Measurements from ENCODE around the gene FKBP5.
"Not testable (repeated sequence)": the region's sequence is repeated elsewhere in the genome, so short reads cannot be mapped to it uniquely, and the experiment has no call there.

Gene FKBP5

DNA sequence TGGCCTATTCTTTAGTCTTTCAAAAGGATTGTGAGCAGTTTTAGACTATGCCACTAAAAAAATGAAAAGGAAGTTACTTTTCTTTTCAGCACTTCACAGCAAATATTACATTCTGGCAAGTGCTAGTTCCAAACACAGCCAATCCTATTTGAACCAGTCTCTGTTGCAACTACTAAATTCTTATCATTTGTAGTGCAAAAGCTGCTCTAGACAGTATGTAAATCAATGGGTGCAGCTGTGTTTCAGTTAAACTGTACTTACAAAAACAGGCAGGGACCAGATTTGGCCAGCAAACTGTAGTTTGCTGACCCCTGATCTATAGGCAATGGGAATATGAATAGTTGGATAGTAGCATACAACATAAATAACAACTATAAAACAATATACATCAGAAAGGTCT, 107.9 kb downstream of the FKBP5 start:
- TF ChIP-seq, protein P1, sequence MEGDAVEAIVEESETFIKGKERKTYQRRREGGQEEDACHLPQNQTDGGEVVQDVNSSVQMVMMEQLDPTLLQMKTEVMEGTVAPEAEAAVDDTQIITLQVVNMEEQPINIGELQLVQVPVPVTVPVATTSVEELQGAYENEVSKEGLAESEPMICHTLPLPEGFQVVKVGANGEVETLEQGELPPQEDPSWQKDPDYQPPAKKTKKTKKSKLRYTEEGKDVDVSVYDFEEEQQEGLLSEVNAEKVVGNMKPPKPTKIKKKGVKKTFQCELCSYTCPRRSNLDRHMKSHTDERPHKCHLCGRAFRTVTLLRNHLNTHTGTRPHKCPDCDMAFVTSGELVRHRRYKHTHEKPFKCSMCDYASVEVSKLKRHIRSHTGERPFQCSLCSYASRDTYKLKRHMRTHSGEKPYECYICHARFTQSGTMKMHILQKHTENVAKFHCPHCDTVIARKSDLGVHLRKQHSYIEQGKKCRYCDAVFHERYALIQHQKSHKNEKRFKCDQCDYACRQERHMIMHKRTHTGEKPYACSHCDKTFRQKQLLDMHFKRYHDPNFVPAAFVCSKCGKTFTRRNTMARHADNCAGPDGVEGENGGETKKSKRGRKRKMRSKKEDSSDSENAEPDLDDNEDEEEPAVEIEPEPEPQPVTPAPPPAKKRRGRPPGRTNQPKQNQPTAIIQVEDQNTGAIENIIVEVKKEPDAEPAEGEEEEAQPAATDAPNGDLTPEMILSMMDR (IDR thresholded peaks at IDR 0.05; ENCODE audit: low read depth, low read length), result no peak
- no peak overlapping the region for H3K4me3 ChIP-seq (ENCODE audit: low read depth, low read length)

DNA sequence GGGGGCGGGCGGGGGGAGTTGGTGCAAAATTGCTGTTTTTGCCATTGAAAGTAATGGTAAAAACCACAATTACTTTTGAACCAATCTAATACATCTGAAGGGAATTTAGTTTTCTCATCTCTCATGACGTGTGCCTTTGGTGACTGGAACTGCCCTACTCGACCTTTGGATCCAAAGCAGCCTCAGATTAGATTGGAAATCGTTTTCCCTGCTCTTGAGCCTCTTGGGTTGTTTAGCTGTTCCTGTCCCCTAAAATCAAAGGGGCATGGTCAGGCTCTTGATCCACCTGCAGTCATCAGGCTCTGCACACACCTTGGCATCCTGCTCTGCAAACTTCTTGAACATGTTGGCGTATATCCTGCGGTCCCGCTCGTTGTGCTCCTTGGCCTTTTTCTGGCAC, 112.0 kb downstream of the FKBP5 start:
- TF ChIP-seq, protein P1 (IDR thresholded peaks at IDR 0.05; ENCODE audit: low read depth, low read length), result no peak
- H3K4me3 ChIP-seq (ENCODE audit: low read depth, low read length), result no peak overlapping the region

DNA sequence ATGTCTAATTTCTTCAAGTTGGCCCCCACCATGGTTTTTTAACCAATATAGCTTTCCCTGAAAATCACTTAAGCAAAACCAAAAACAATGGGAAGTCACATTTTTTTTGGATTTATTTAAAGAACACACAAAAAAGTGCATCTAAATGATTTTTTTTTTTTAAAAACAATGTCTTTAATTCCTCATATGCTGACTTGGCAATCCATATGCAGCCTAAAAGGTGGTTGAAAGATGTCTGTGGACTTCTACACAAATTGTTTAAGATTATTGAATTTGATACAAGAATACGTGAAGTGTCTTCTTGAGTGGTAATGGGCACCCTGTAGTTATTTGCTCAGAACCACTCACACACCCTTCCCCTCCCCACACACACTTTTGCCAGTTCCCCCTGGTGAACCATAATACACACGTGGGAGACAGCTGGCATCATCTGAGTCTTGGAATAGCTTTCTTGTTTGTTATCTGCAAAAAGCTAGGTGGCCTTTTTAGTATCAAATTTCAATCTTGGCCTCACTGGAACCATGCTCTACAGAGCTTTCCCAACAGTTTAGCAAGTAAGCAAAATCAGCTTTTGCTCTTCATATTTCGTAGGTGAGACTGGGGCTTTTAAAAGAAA, 115.1 kb downstream of the FKBP5 start:
- TF ChIP-seq, protein P1 (IDR thresholded peaks at IDR 0.05; ENCODE audit: low read depth, low read length), result no peak
- no peak overlapping the region for H3K4me3 ChIP-seq (ENCODE audit: low read depth, low read length)

DNA sequence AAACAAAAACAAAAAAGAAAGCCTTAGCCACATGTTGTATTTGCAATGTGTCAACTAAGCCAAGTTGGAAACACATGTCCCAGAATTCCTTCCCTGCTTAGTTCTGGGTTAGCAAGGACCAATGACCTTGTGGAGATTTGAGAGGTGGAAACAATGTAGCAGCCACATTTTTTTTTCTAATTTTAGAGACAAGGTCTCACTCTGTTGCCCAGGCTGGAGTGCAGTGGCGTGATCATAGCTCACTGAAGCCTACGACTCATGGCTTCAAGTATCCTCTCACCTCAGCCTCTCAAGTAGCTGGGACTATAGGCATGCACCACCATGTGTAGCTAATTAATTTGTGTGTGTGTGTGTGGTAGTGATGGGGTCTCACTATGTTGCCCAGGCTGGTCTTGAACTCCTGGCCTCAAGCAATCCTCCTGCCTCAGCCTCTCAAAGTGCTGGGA, 117.8 kb downstream of the FKBP5 start:
- H3K4me3 ChIP-seq (ENCODE audit: low read depth, low read length), result not testable (repeated sequence)

DNA sequence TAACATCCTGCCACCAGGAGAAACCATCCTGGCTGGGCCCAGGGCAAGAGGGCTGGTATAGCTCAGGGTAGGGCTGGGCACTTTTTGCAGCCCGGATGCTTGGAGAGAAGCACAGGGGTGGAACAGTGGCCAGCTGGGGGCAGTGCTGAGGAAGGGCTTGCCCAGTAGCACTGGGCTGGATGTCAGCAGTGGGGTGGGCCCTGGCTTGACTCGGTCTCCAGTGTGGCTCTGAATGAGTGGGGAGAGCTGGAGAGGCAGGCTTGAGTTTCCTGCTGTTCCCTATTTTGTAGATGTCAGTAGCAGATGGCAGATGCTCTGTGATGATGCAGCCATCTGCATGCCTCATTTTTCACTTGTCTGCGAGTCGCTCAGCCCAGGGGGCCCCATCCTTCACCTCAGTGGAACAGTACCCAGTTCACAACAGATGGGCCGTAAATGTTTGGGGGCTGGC, 119.7 kb downstream of the FKBP5 start:
- TF ChIP-seq, protein P1 (IDR thresholded peaks at IDR 0.05; ENCODE audit: low read depth, low read length), result 0 out of 2 replicates have a peak, but pooled peaks have one; percentile 9
- H3K4me3 ChIP-seq (ENCODE audit: low read depth, low read length), result no peak overlapping the region

DNA sequence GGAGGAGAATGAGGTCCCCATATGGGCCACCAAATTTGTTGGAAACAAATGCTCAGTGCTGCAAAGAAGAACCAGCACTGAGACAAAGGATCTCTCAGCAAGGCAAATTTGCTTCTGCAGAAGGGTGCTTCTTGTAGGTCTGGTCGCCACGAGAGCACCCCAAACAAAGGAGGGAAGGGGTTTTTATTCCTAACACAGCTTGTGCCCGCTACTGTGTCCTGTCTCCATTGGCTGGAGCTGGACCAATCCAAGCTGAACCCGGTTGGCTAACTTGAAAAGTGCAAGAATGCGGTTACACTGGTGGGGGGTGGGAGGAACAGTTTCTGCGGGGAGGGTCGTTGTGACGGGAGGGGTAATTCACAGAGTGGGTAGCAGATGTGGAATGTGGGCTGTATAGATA, 121.9 kb downstream of the FKBP5 start:
- TF ChIP-seq, protein P1 (IDR thresholded peaks at IDR 0.05; ENCODE audit: low read depth, low read length), result no peak
- no peak overlapping the region for H3K4me3 ChIP-seq (ENCODE audit: low read depth, low read length)

DNA sequence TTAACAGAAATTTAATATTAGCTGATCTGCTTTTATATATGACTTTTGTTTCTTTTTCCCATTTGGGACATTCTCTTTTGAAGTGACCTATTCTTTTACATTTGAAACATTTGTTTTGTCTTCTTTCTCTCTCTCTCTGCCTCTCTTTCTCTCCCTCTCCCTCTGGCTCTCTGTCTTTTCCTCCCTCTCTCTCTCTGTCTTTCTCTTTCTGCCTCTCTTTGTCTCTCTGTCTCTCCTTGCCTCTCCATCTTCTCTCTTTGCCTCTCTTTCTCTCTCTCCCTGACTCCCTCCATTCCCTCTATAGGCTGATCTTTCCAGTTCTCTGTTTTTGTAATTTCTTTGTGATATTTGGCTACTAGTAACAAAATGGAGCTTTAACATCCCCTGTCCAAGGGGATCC, 124.0 kb downstream of the FKBP5 start:
- no peak overlapping the region for H3K4me3 ChIP-seq (ENCODE audit: low read depth, low read length)
- TF ChIP-seq, protein P1 (IDR thresholded peaks at IDR 0.05; ENCODE audit: low read depth, low read length), result no peak

DNA sequence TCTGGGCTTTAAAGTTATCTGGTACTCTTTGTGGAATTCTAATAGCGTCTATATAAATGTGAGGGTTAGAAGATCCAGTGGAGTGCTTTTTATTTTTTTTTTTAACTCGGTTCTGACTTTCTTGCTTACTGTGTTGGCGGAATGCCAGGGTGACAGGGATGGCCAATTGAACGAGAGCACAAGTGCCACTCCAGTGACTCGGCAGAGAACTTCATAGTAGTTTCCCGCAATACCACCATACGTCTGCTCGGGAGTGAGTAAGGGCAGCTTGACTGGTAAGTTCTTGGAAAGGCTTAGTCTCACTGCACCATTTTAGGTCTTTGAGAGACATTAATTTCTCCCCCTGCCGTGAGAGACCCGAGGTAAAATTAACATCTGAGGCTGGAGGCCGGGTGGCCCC, 126.7 kb downstream of the FKBP5 start:
- no peak overlapping the region for H3K4me3 ChIP-seq (ENCODE audit: low read depth, low read length)
- TF ChIP-seq, protein P1 (IDR thresholded peaks at IDR 0.05; ENCODE audit: low read depth, low read length), result no peak

Data from WI38 (cell line).